ENCODE measurements around the gene CAMK2N2. TPM values are rescaled to one million over a fixed set of nuclear protein-coding genes. Genes with fewer than 3 reads are reported as not detected.
A peak's percentile ranks its signal among the peaks of the same experiment; 100 is the strongest.

CAMK2N2 gene
- total RNA-seq, 1 donor from 2014 or later: 1.4 TPM

DNA sequence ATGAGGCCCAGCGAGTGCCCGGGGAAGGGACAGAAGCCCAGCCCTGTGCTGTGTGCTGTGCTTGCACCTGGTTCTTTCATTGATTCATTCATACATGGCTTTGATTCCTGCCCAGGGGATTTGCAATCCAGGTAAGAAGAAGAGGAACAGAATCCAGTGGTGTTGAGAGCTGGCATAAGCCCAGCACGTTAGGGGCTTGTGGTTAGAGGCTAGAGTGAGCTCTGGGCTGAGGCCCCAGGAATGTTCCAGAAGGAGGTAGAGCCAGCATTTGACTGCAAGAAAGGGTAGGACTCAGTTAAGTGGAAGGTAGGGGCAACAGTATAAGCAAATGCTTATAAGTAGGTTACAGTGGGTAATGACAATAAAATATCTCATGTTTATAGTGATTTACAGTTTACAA lies 29.7 kb downstream of the CAMK2N2 start:
- peaks cover 8% of the 10 kb centered on the region for H3K4me1 Mint-ChIP-seq (ENCODE audit: low read depth)
- no peaks in the 10 kb centered on the region for H3K9me3 Mint-ChIP-seq (ENCODE audit: low read depth)
- no peak for DNase-seq (ENCODE audit: low spot score, unreplicated experiment)
- peaks cover 46% of the 10 kb centered on the region for H3K27me3 Mint-ChIP-seq
- H3K36me3 Mint-ChIP-seq (ENCODE audit: insufficient read depth): peaks cover 3% of the 10 kb centered on the region
- peak overlapping the region; percentile 73 for H3K4me3 Mint-ChIP-seq (ENCODE audit: low read depth)
- TF ChIP-seq, protein P1, sequence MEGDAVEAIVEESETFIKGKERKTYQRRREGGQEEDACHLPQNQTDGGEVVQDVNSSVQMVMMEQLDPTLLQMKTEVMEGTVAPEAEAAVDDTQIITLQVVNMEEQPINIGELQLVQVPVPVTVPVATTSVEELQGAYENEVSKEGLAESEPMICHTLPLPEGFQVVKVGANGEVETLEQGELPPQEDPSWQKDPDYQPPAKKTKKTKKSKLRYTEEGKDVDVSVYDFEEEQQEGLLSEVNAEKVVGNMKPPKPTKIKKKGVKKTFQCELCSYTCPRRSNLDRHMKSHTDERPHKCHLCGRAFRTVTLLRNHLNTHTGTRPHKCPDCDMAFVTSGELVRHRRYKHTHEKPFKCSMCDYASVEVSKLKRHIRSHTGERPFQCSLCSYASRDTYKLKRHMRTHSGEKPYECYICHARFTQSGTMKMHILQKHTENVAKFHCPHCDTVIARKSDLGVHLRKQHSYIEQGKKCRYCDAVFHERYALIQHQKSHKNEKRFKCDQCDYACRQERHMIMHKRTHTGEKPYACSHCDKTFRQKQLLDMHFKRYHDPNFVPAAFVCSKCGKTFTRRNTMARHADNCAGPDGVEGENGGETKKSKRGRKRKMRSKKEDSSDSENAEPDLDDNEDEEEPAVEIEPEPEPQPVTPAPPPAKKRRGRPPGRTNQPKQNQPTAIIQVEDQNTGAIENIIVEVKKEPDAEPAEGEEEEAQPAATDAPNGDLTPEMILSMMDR (IDR thresholded peaks at IDR 0.05; ENCODE audit: unreplicated experiment): no peak
- peak overlapping the region; percentile 14 for H3K27ac Mint-ChIP-seq

DNA sequence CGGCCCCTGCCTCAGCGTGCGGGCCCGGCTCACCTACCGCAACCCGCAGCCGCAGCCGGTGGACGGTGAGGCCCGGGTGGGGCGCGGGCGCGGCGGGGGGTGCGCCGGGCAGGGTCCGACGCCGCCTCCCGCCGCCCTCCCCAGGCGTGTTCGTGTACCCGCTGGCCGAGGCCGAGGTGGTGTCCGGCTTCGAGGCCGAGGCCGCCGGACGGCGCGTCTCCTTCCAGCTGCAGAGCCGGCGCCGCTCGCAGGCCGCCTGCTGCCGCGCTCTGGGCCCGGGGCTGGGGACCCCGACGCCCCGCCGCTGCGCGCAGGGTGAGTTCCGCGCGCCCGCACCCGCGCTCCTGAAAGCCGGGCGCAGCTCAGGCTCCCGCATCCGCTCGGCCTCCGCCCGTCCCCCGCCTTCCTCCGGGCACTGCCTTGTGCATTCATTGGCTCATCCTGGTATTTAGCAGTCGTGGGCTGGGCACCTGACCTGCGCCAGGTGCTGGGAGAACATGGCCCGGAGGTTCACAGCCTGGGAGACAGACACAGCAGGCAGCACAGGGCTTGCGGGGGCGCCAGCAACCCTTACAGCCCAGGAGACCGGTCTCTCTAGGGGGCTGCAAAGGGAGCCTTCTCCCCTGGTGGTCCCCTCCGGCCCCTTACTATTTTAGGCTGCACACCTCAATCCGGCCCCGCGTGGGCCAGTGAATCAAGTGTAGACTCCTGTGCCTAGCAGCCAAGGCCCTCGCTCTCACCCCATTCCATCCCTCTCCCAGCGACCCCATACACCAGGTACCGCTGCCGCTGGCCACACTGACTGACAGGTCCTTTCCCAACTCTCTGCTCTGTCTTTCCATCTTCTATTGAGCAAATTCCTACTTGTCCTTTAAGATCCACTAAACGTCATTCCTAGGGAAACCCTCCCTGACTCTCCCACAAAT lies 30.5 kb downstream of the CAMK2N2 start:
- H3K36me3 Mint-ChIP-seq (ENCODE audit: insufficient read depth): peaks cover 3% of the 10 kb centered on the region
- no peaks in the 10 kb centered on the region for H3K9me3 Mint-ChIP-seq (ENCODE audit: low read depth)
- TF ChIP-seq, protein P1 (IDR thresholded peaks at IDR 0.05; ENCODE audit: unreplicated experiment): no peak
- no peak for DNase-seq (ENCODE audit: low spot score, unreplicated experiment)
- peak overlapping the region; percentile 73 for H3K4me3 Mint-ChIP-seq (ENCODE audit: low read depth)
- H3K4me1 Mint-ChIP-seq (ENCODE audit: low read depth): peaks cover 8% of the 10 kb centered on the region
- H3K27ac Mint-ChIP-seq: peak overlapping the region; percentile 14
- peaks cover 53% of the 10 kb centered on the region for H3K27me3 Mint-ChIP-seq

DNA sequence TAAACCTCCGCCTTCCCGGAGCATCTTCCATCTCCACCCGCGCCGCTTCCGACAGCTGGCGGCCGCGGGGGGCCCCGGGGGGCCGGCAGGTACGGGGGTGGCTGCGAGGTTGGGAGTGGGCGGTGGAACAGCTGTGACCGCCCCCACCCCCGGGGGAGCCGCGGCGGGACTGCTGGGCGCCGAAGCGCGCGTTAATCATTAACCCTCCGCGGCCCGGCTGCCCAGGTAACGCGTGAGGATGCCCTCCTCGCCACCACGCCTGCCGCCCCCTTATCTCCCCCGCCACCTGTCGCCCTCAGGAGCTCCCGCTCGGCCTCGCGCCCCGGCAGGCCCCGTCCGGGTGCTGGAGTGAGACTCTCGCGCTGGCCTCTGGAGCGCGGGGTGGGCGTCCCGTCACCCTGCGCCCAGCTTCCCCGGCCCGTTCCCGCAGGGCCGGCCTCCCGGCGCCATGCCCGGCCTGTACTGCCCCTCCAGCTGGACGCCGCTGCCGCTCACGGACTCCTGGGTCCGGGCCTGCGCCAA lies 31.2 kb downstream of the CAMK2N2 start:
- H3K36me3 Mint-ChIP-seq (ENCODE audit: insufficient read depth): peaks cover 3% of the 10 kb centered on the region
- peak; percentile 59 for DNase-seq (ENCODE audit: low spot score, unreplicated experiment)
- H3K27me3 Mint-ChIP-seq: peaks cover 57% of the 10 kb centered on the region
- no peak overlapping the region for H3K27ac Mint-ChIP-seq
- H3K4me3 Mint-ChIP-seq (ENCODE audit: low read depth): peak overlapping the region; percentile 14
- no peaks in the 10 kb centered on the region for H3K9me3 Mint-ChIP-seq (ENCODE audit: low read depth)
- H3K4me1 Mint-ChIP-seq (ENCODE audit: low read depth): peaks cover 8% of the 10 kb centered on the region
- TF ChIP-seq, protein P1 (IDR thresholded peaks at IDR 0.05; ENCODE audit: unreplicated experiment): no peak

DNA sequence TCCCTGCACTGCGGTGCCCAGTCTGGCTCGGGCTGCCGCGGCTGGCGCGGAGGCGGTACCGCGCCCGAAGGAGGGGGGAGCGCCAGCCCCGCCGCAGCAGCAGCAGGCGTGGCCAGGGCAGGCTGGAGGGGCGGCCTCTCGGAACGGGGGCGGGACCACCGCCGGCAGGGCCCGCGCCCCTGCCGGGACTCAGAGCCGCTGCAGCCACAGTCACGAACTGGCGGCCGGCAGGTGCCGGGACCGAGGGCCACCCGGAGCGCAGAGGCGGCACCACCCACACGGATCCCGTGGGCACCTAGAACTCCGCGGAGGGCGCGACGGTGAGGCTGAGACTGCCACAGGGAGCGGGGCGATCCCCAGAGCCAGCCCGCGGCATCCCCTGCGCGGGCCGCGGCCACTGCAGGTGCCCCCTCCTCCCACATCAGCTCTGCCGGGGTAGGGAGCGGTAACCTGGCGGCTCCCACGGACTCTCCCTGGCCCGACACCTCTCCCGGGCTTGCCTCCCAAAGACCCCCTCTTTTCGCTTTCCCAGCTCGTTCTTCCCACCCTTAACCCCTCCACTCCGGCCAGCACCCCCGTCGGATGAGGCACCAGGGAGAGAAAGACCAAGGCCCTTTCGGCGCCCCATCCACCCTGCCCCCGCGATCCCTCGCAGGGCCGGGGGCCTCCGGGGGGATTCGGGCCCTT lies 31.8 kb downstream of the CAMK2N2 start, which contains the start of gene VWA5B2:
Gene VWA5B2, plus strand, starts transcription at position 192 of the 687 bp plus-strand sequence. CDS start 944 bp downstream, outside the sequence.
- H3K4me3 Mint-ChIP-seq (ENCODE audit: low read depth): peak within 1 kb of the TSS; percentile 73
- peaks cover 8% of the 10 kb centered on the region for H3K4me1 Mint-ChIP-seq (ENCODE audit: low read depth)
- TF ChIP-seq, protein P1 (IDR thresholded peaks at IDR 0.05; ENCODE audit: unreplicated experiment): peak; percentile 52
- peak within 1 kb of the TSS; percentile 90 for H3K27ac Mint-ChIP-seq
- peaks cover 3% of the 10 kb centered on the region for H3K36me3 Mint-ChIP-seq (ENCODE audit: insufficient read depth)
- DNase-seq (ENCODE audit: low spot score, unreplicated experiment): peak; percentile 72
- no peaks in the 10 kb centered on the region for H3K9me3 Mint-ChIP-seq (ENCODE audit: low read depth)
- peaks cover 62% of the 10 kb centered on the region for H3K27me3 Mint-ChIP-seq

All from progenitor cell of endocrine pancreas (in vitro differentiated cells).